ENCODE measurements around the gene STOM. TPM values are rescaled to one million over a fixed set of nuclear protein-coding genes. Genes with fewer than 3 reads are reported as not detected.

Gene STOM
- total and polyA plus RNA-seq, 2 of the 8 experiments (the other 6 are each of a cell fraction or from before 2014, with no cell fraction given), result 25.2 to 60.4 TPM

GRCh38 chr9:121325387-121325786 is 44.7 kb downstream of the STOM start:
- Histone ChIP-seq H3K4me1 (replicated peaks in 1 of 4; ENCODE audit: control insufficient read depth in 3 of 4, insufficient read depth in 4 of 4, low read length in 3 of 4) (no peaks in the 10 kb centered on the region), H4K20me1 (replicated peaks in 1 of 2; ENCODE audit: control insufficient read depth in 1 of 2, insufficient read depth in 2 of 2, low read length in 2 of 2) (peaks cover 0 to 3% of the 10 kb centered on the region in 2 experiments), H2BK12ac (ENCODE audit: low read depth, low read length) (no peak overlapping the region), H3K56ac (replicated peaks; ENCODE audit: insufficient read length, low read depth, low read length) (no peak overlapping the region), H3K14ac (ENCODE audit: insufficient read length) (no peak overlapping the region), H3K79me1 (ENCODE audit: low read depth, low read length) (no peaks in the 10 kb centered on the region), H3K27ac (ENCODE audit: low read depth, low read length) (no peak overlapping the region), H2BK120ac (replicated peaks; ENCODE audit: low read depth, low read length) (no peak overlapping the region), H3K23me2 (ENCODE audit: low read depth, low read length) (no peaks in the 10 kb centered on the region), H3K4me3 (ENCODE audit: extremely low read depth in 1 of 4, insufficient read depth in 2 of 4, low read depth in 3 of 4, low read length in 4 of 4) (no peak overlapping the region), H3K27me3 (replicated peaks in 1 of 4; ENCODE audit: control insufficient read depth in 3 of 4, extremely low read depth in 1 of 4, insufficient read depth in 3 of 4, low read length in 3 of 4) (no peaks in the 10 kb centered on the region), H3K4me2 (ENCODE audit: insufficient read depth in 1 of 2, low read depth in 2 of 2, low read length in 2 of 2) (no peak overlapping the region), H2BK5ac (ENCODE audit: low read depth, low read length) (no peak overlapping the region; the same call in 1 of the 2 replicates), H3K18ac (ENCODE audit: extremely low read depth, low read length) (no peak overlapping the region), H3K9me3 (ENCODE audit: insufficient read depth in 2 of 2, low read depth in 1 of 2, low read length in 1 of 2) (no peaks in the 10 kb centered on the region), H3K79me2 (ENCODE audit: control insufficient read depth in 1 of 2, insufficient read depth in 2 of 2, low read length in 2 of 2) (no peaks in the 10 kb centered on the region), H2BK20ac (ENCODE audit: low read length) (no peak overlapping the region), H3K9ac (replicated peaks in 1 of 4; ENCODE audit: extremely low read depth in 1 of 4, low read depth in 3 of 4, low read length in 3 of 4) (no peak overlapping the region), H4K8ac (ENCODE audit: extremely low read depth, insufficient read depth, low read length) (no peak overlapping the region), H2BK15ac (ENCODE audit: low read length) (no peak overlapping the region), H4K5ac (ENCODE audit: insufficient read length, low read depth, low read length) (no peak overlapping the region), H3K23ac (ENCODE audit: insufficient read length) (no peak overlapping the region), H4K91ac (replicated peaks; ENCODE audit: insufficient read length, low read length) (no peak overlapping the region), H2AK5ac (ENCODE audit: low read depth, low read length) (no peak overlapping the region), H2AFZ (ENCODE audit: low read length) (no peak overlapping the region), H3K36me3 (ENCODE audit: control insufficient read depth in 2 of 4, insufficient read depth in 4 of 4, low read length in 3 of 4) (peaks cover 0 to 8% (median 3%) of the 10 kb centered on the region in 4 experiments; a peak in 5 of 8 replicates), H3K4ac (replicated peaks; ENCODE audit: insufficient read length, low read depth, low read length) (no peak overlapping the region)
- ChIA-PET POLR2A (ENCODE audit: partially characterized antibody) (no interaction called here), CTCF (ENCODE audit: partially characterized antibody) (interaction anchor here (2.3 kb wide), 1 partner anchor 74 kb away, joined by 6 read pairs; no protein-coding TSS in a partner anchor)
- WGBS, 2 experiments (ENCODE audit: extremely low coverage in 1 of 2, insufficient coverage in 1 of 2, insufficient read length in 1 of 2, insufficient replicate concordance in 2 of 2, low coverage in 1 of 2, low lambda C conversion rate in 2 of 2, missing lambda C conversion rate in 1 of 2), result 98% methylated on average over 7 of the region's 7 CpGs; no CpG with 5 or more reads in 1 of the 2 experiments
- no peak for TF ChIP-seq NANOG (IDR thresholded peaks at IDR 0.05; ENCODE audit: insufficient read depth, low read depth, low read length, poor library complexity, severe bottlenecking)
- DNase-seq (ENCODE audit: low read depth in 1 of 2, low spot score in 2 of 2) (no peak), FAIRE-seq (no peak)
